NOMO-1 treated with DMSO at 0.1 percent for 48 hours (cell line): ENCODE data around the gene REG4.
"Not testable (repeated sequence)": the region's sequence is repeated elsewhere in the genome, so short reads cannot be mapped to it uniquely, and the experiment has no call there.

Source experiments
- DNase-seq: peaks from one replicate; lab custom pipeline; 2025; ENCODE audit not compliant: unreplicated experiment; lab: John Stamatoyannopoulos, UW

REG4 gene

GRCh38 chr1:119808491-119808890 lies 2.8 kb downstream of the REG4 start:
- DNase-seq, result no peak

- DNase-seq, result no peak
Observed at GRCh38 chr1:119806489-119806888, 4.8 kb downstream of the REG4 start.

GRCh38 chr1:119805746-119806145 lies 5.5 kb downstream of the REG4 start:
- no peak for DNase-seq

- no peak for DNase-seq
Observed at GRCh38 chr1:119805247-119805646, 6.0 kb downstream of the REG4 start.

GRCh38 chr1:119799599-119800177 lies 11.6 kb downstream of the REG4 start:
- DNase-seq, result no peak

GRCh38 chr1:119799003-119799402 lies 12.3 kb downstream of the REG4 start:
- no peak for DNase-seq

- no peak for DNase-seq
Observed at GRCh38 chr1:119797606-119798005, 13.7 kb downstream of the REG4 start.

GRCh38 chr1:119797162-119797561 lies 14.1 kb downstream of the REG4 start:
- DNase-seq, result no peak

- DNase-seq, result no peak
Observed at GRCh38 chr1:119795261-119796200, 15.7 kb downstream of the REG4 start.

- no peak for DNase-seq
Observed at GRCh38 chr1:119794876-119795240, 16.4 kb downstream of the REG4 start.

- DNase-seq, result no peak
Observed at GRCh38 chr1:119794230-119794875, 16.9 kb downstream of the REG4 start.

- DNase-seq, result no peak
Observed at GRCh38 chr1:119791377-119791776, 19.9 kb downstream of the REG4 start.

GRCh38 chr1:119790451-119791198 lies 20.6 kb downstream of the REG4 start:
- DNase-seq, result no peak

GRCh38 chr1:119787776-119788175 lies 23.5 kb downstream of the REG4 start:
- peak; percentile 75 for DNase-seq

GRCh38 chr1:119786473-119787050 lies 24.7 kb downstream of the REG4 start:
- DNase-seq, result peak; percentile 11

- not testable (repeated sequence) for DNase-seq
Observed at GRCh38 chr1:119786046-119786445, 25.2 kb downstream of the REG4 start.

GRCh38 chr1:119784191-119784781 lies 27.0 kb downstream of the REG4 start:
- DNase-seq, result peak; percentile 35

GRCh38 chr1:119783354-119784185 lies 27.7 kb downstream of the REG4 start:
- DNase-seq, result peak; percentile 50

GRCh38 chr1:119782631-119783325 lies 28.5 kb downstream of the REG4 start:
- peak; percentile 15 for DNase-seq
